CD4-positive, alpha-beta T cell treated with Interleukin-4 for 1 hour (primary cell): ENCODE measurements around the gene NBR1.
"Not testable (repeated sequence)": the region's sequence is repeated elsewhere in the genome, so short reads cannot be mapped to it uniquely, and the experiment has no call there.

ENCODE experiments used
- DNase-seq, 2 donors: peaks; one replicate each; pipeline ENCODE4 v3.0.0-alpha.2; 2020 to 2022

NBR1 gene

GRCh38 chr17:43216762-43217613, 46.0 kb downstream of the NBR1 start:
- no peak for DNase-seq

- DNase-seq, result no peak
Measured at GRCh38 chr17:43217614-43218087, 46.6 kb downstream of the NBR1 start.

GRCh38 chr17:43219001-43219400, 48.0 kb downstream of the NBR1 start:
- no peak for DNase-seq

- no peak for DNase-seq
Measured at GRCh38 chr17:43219746-43220380, 48.8 kb downstream of the NBR1 start.

GRCh38 chr17:43220511-43221125, 49.6 kb downstream of the NBR1 start:
- DNase-seq, result no peak

DNA sequence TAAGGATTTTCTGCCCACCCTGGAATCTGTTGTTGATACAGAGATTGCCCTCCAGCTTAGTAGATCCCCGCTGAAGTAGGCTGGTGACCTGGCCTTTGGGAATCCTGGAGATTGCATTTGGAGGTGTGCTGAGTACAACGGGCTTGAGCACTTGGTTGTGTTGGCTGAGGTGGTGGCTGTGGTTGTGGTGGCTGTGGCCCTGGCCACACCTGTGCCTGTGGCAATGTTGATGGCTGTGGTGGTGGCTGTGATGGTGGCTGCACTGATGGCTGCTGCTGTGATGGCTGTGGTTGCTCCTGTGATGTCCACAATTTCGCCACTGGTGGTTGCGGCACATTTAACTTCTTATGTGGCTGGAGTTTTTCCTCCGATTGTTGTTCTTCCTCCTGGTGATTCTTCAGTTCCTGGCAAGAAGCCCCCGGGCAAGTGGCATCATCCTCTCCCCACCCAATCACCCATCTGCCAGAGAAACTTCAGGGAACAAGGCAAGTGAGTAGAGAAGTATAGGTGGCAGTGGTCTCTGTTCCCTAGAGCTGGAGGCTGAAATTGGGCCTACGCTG, 53.2 kb downstream of the NBR1 start:
- no peak for DNase-seq

GRCh38 chr17:43226393-43226792, 55.4 kb downstream of the NBR1 start:
- no peak for DNase-seq

DNA sequence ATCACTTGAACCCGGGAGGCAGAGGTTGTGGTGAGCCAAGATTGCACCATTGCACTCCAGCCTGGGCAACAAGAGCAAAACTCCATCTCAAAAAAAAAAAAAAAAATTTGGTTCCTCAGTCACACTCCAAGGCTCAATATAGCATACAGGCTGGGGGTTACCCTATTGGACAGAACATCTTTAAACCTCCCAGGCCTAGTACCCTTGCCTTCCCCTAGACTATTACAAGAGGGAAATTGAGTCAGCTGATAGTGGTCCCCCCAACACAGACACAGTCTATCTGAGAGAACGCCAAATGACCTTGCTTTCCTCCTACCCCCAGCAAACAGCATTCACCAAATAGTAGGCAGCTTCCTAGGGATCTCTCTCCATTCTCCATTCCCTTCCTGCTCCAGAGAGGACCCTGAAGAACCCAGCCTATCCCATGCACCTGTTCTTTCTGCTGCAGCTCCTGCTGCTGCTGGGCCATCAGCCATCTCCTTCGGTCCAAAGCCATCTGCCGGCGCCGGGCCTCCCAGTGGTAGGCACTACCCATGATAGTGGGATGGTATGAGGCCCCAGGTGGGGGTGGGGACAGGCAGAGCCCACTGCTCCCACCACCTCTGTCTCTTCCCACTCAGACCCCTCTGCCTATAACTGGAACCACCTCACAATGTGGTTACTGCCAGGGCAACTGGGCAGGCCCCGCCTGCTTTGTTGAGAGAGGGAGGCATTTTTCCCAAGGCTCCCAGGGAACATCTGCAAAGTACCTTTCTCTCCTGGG, 57.2 kb downstream of the NBR1 start, which contains the start of gene CCDC200:
Gene CCDC200, minus strand, starts transcription at position 604 of the 763 bp plus-strand sequence. Its CDS starts 69 bp downstream, at position 535.
- not testable (repeated sequence) for DNase-seq

GRCh38 chr17:43231205-43232020, 60.4 kb downstream of the NBR1 start:
- not testable (repeated sequence) for DNase-seq

DNA sequence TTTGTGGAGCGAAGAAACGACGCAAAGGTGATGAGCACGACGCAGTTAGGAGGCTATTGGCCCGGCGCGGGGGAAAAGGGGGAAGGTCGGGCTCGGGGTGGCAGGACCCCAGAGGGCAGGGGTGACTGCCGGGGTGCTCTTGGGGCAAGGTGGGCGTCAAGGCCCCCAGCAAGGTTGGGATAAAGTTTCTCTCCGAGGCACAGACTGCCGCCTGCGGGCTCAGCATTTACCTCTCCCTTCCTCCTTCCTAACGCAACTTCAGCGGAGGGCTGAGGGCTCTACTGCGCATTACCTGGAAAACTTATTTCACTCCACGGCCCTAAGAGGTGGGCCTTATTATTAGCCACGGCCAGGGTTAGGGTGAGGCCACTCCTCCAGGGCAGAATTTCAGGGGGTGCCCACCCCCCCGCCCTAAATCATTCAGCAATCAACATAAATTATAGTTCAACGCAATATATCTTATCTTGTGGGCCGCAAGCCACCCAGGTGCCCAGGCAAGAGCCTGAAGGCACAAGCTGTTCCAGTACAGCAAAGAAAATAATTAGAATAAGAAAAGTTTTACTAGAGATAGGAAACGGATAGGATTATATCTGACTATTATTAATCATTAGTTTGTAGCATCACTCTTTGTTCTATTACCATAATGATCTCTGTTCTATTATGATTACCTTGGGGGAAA, 61.1 kb downstream of the NBR1 start:
- DNase-seq, result not testable (repeated sequence)

DNA sequence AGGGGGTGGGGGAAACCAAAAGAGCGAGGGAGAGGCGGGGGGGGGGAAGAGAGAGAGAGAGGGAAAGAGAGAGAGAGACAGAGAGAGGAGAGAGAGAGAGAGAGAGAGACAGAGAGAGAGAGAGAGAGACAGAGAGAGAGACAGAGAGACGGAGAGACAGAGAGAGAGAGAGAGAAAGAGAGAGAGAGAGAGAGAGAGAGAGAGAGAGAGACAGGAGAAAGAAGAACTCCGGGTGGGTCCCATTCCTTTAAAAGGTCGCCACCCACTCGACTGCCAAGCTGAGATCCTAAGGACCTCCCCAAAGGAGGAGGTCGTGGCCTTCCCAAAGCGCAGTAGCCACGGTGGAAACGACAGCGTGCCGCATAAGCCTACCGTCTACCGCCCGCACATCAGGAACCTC, 62.2 kb downstream of the NBR1 start:
- not testable (repeated sequence) for DNase-seq

GRCh38 chr17:43233877-43234276, 62.9 kb downstream of the NBR1 start, which contains the start of gene RNU2-1:
RNU2-1 (minus strand) TSS chr17:43233977.
- DNase-seq, result not testable (repeated sequence)

DNA sequence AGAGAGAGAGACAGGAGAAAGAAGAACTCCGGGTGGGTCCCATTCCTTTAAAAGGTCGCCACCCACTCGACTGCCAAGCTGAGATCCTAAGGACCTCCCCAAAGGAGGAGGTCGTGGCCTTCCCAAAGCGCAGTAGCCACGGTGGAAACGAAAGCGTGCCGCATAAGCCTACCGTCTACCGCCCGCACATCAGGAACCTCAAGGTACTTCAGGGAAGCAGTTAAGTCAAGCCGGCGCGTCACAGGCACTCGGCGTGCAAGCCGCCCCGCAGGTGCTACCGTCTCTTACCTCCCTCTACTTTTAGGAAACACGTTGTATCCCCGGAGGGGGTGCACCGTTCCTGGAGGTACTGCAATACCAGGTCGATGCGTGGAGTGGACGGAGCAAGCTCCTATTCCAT, 68.6 kb downstream of the NBR1 start:
- DNase-seq, result not testable (repeated sequence)

GRCh38 chr17:43240596-43241352, 69.8 kb downstream of the NBR1 start:
- DNase-seq, result not testable (repeated sequence)

- DNase-seq, result not testable (repeated sequence)
Measured at GRCh38 chr17:43246456-43246855, 75.4 kb downstream of the NBR1 start.
